Vagina (tissue), 2 donors: ENCODE measurements around the gene SELENOS. TPM values are rescaled to one million over a fixed set of nuclear protein-coding genes. Genes with fewer than 3 reads are reported as not detected.

Experiments used
- DNase-seq, 2 donors: peaks; one replicate each; pipeline ENCODE4 v3.0.0-alpha.2; 2017; ENCODE audit errors: extremely low spot score in 2 of 2
- H3K27ac ChIP-seq: fragments of 200-600 bp; sonication (generic); one replicate; pipeline ENCODE4 v1.5.1; 2019
- H3K27me3 ChIP-seq: fragments of 200-600 bp; sonication (generic); one replicate; pipeline ENCODE4 v1.5.1; 2019
- H3K36me3 ChIP-seq, 2 donors: fragments of 200-600 bp; sonication (generic); one replicate each; pipeline ENCODE4 v1.5.1; 2017 to 2019
- H3K4me1 ChIP-seq: fragments of 200-600 bp; sonication (generic); one replicate; pipeline ENCODE4 v1.5.1; 2019
- H3K4me3 ChIP-seq, 2 donors: fragments of 200-600 bp; sonication (generic); 1 replicate in 1 of 2; 2 replicates in 1 of 2; pipeline ENCODE4 v1.5.1; 2016 to 2019
- H3K9me3 ChIP-seq: fragments of 200-600 bp; sonication (generic); one replicate; pipeline ENCODE4 v1.5.1; 2019
- CTCF ChIP-seq, 3 experiments: fragments of 450-650 bp in 2 of 3; fragments of 200-600 bp in 1 of 3; sonication (generic) in 1 of 3; IDR thresholded peaks; one replicate each; pipeline ENCODE4 v1.5.1; 2017 to 2019; ENCODE audit warnings: antibody characterized with exemption in 3 of 3, mild to moderate bottlenecking in 2 of 3, moderate library complexity in 2 of 3
- POLR2A ChIP-seq, 2 donors: fragments of 450-650 bp; IDR thresholded peaks; one replicate each; pipeline ENCODE4 v1.6.1; 2017; ENCODE audit warnings: antibody characterized with exemption in 2 of 2, mild to moderate bottlenecking in 2 of 2, moderate library complexity in 2 of 2
- POLR2AphosphoS5 ChIP-seq, 2 donors: sonication (generic); formaldehyde crosslinking; IDR thresholded peaks; one replicate each; pipeline ENCODE4 v1.9.0; 2017; ENCODE audit warnings: antibody characterized with exemption in 2 of 2, mild to moderate bottlenecking in 2 of 2, low read depth in 1 of 2; ENCODE audit not compliant: insufficient read depth in 1 of 2
- intact Hi-C: fragments of 100-400 bp; cut with DNase I; formaldehyde crosslinking; loops from one replicate; pipeline ENCODE4 v1.15.1; 2023
- total RNA-seq: library from RNA; depleted of rRNA; stranded (reverse); fragments of >200 nt; gene quantifications from one replicate; pipeline ENCODE4 v1.2.3, GENCODE V29; 2016

The SELENOS gene
- total RNA-seq, 1 donor from 2014 or later: 47.6 TPM

DNA sequence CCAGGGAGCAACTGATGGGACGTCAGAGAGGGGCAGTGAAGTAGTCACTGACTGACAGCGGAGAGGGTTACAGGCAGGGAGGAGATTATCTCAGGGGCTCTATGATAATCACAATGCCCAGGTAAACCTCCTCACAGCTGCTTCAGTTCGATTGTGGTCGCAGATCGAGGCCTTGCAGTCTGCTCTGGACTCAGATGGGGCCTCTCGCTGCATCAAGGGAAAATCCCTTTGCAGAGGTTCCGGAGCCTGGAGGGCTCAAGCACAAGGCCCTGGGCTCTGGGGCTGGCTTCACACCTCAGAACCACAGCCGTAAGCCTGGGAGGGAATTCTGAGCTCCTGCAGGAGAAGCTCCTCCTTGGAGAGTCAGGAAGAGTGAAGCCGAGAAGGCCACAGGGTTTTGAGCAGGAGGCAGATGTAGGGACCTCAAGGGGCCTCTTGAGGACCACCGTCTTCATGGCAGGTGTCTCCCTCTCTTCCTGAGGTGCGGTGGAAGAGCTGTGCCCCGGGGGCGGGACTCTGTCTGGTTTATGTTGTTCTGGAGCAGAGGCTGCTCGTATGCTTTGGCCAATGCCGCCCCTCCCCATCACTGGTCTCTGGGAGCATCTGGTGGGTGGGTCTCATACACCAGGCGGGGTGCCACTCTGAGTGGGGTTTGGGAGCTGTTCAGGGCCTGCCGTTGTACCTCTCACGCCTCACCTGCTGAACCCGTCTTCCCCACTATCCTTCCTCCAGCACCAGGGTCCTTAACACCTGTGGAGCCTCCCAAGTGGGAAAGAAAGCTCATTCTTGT lies 37.2 kb upstream of the SELENOS start:
- H3K9me3 ChIP-seq: no peaks in the 10 kb centered on the region
- no peak overlapping the region for H3K27ac ChIP-seq
- no peaks in the 10 kb centered on the region for H3K36me3 ChIP-seq
- intact Hi-C loops: no loop called here
- no peaks in the 10 kb centered on the region for H3K27me3 ChIP-seq
- peak in 1 of 2 donors; percentile 89 for DNase-seq
- TF ChIP-seq CTCF (IDR thresholded peaks at IDR 0.05) (no peak), POLR2AphosphoS5 (IDR thresholded peaks at IDR 0.05; ENCODE audit: insufficient read depth in 1 of 2, low read depth in 1 of 2) (no peak), POLR2A (IDR thresholded peaks at IDR 0.05) (no peak)
- no peaks in the 10 kb centered on the region for H3K4me1 ChIP-seq
- H3K4me3 ChIP-seq: no peak overlapping the region

GRCh38 chr15:101313041-101313761 lies 35.9 kb upstream of the SELENOS start:
- TF ChIP-seq CTCF (IDR thresholded peaks at IDR 0.05): no peak
- no peak for TF ChIP-seq POLR2A (IDR thresholded peaks at IDR 0.05)
- TF ChIP-seq POLR2AphosphoS5 (IDR thresholded peaks at IDR 0.05; ENCODE audit: insufficient read depth in 1 of 2, low read depth in 1 of 2): no peak
- Histone ChIP-seq H3K9me3 (no peaks in the 10 kb centered on the region), H3K27me3 (no peaks in the 10 kb centered on the region), H3K36me3 (no peaks in the 10 kb centered on the region), H3K4me1 (no peaks in the 10 kb centered on the region), H3K27ac (no peak overlapping the region), H3K4me3 (no peak overlapping the region)
- DNase-seq: peak in 1 of 2 donors; percentile 87
- intact Hi-C loops: no loop called here

- H3K4me1 ChIP-seq: no peaks in the 10 kb centered on the region
- H3K27ac ChIP-seq: no peak overlapping the region
- no peaks in the 10 kb centered on the region for H3K36me3 ChIP-seq
- intact Hi-C loops: no loop called here
- no peaks in the 10 kb centered on the region for H3K9me3 ChIP-seq
- no peak overlapping the region for H3K4me3 ChIP-seq
- TF ChIP-seq POLR2AphosphoS5 (IDR thresholded peaks at IDR 0.05; ENCODE audit: insufficient read depth in 1 of 2, low read depth in 1 of 2): no peak
- TF ChIP-seq CTCF (IDR thresholded peaks at IDR 0.05): no peak
- no peak for TF ChIP-seq POLR2A (IDR thresholded peaks at IDR 0.05)
- no peaks in the 10 kb centered on the region for H3K27me3 ChIP-seq
- no peak for DNase-seq
These were observed 33.2 kb upstream of the SELENOS start for GRCh38 chr15:101310508-101310907.

- Histone ChIP-seq H3K27ac (no peak overlapping the region), H3K9me3 (no peaks in the 10 kb centered on the region), H3K27me3 (no peaks in the 10 kb centered on the region), H3K36me3 (no peaks in the 10 kb centered on the region), H3K4me1 (no peaks in the 10 kb centered on the region), H3K4me3 (no peak overlapping the region)
- TF ChIP-seq POLR2AphosphoS5 (IDR thresholded peaks at IDR 0.05; ENCODE audit: insufficient read depth in 1 of 2, low read depth in 1 of 2): no peak
- TF ChIP-seq CTCF (IDR thresholded peaks at IDR 0.05): no peak
- no peak for TF ChIP-seq POLR2A (IDR thresholded peaks at IDR 0.05)
- intact Hi-C loops: no loop called here
- DNase-seq: peak in 1 of 2 donors; percentile 84
These were observed 32.8 kb upstream of the SELENOS start for GRCh38 chr15:101310161-101310480.
